NAMALWA (cell line): ENCODE results near the gene ELOVL5.
A peak's percentile ranks its signal among the peaks of the same experiment; 100 is the strongest.
"Not testable (repeated sequence)": the region's sequence is repeated elsewhere in the genome, so short reads cannot be mapped to it uniquely, and the experiment has no call there.

Experiments
- DNase-seq: peaks from one replicate; pipeline ENCODE4 v3.0.0-alpha.2; 2015; ENCODE audit warnings: low spot score

Gene ELOVL5, protein sequence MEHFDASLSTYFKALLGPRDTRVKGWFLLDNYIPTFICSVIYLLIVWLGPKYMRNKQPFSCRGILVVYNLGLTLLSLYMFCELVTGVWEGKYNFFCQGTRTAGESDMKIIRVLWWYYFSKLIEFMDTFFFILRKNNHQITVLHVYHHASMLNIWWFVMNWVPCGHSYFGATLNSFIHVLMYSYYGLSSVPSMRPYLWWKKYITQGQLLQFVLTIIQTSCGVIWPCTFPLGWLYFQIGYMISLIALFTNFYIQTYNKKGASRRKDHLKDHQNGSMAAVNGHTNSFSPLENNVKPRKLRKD

GRCh38 chr6:53348371-53349208, at the start of gene ELOVL5:
TSS of gene ELOVL5 (minus strand) at chr6:53348950. CDS start at chr6:53295699, 53,251 bp downstream.
- peak; percentile 92 for DNase-seq

GRCh38 chr6:53397283-53397682, 48.5 kb upstream of the ELOVL5 start:
- no peak for DNase-seq

- no peak for DNase-seq
Observed at GRCh38 chr6:53395986-53396385, 47.2 kb upstream of the ELOVL5 start.

DNA sequence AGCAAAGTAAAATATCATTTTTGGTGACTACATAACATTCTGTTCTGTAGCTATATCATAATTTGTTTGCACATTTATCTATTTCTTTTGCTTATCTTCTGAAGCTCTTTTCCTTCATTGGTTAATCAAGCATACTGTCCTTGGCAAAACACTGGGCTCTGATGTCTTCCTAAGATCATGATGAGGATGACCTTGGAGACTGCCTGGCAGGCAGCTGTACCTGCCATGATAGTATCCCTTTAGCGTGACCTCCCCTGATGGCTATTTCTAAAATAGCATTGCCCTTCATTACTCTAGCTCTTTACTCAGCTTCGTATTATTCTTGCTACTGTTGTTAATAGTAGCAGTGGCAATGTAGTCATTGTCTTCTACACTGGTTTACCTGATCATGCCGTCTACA, 46.0 kb upstream of the ELOVL5 start:
- no peak for DNase-seq

DNA sequence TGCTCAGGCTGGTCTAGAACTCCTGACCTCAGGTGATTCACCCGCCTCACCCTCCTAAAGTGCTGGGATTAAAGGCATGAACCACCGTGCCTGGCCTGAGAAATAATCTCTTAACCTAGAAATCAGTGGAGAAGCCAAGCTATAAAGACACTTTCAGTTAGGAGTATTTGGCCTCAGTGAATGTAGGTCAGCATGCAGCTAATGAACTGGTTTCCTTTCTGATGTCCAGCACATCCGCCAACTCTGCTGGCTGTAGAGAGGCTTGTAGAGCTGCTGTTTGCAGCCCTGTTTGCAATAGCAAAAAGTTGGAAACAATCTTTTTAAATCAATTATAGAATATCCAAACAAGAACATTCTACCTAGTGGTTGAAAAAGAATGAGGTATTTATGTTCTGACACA, 42.4 kb upstream of the ELOVL5 start:
- DNase-seq, result no peak

- DNase-seq, result no peak
Observed at GRCh38 chr6:53390010-53390409, 41.3 kb upstream of the ELOVL5 start.

GRCh38 chr6:53388615-53389014, 39.9 kb upstream of the ELOVL5 start:
- DNase-seq, result not testable (repeated sequence)

GRCh38 chr6:53382421-53382820, 33.7 kb upstream of the ELOVL5 start:
- DNase-seq, result no peak

GRCh38 chr6:53378208-53378607, 29.5 kb upstream of the ELOVL5 start:
- no peak for DNase-seq

DNA sequence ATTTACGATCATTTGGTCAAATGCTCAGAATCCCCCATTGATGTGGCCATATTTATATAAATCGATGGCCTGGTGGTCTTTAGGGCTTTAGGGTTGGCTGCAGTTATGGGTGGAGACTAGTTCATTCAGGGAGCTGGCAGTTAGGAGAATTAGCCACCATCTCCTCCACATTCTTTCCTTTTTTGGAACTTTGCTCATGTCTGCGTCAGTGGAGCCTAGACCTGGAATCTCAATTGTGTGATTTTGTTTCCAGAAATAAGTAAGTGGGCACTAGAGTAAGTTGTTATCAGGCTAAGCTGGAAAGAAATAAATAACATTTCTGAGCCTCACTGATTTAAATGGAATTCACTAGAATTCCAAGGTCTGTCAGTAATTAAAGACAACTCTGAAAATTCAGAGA, 29.0 kb upstream of the ELOVL5 start:
- DNase-seq, result no peak

DNA sequence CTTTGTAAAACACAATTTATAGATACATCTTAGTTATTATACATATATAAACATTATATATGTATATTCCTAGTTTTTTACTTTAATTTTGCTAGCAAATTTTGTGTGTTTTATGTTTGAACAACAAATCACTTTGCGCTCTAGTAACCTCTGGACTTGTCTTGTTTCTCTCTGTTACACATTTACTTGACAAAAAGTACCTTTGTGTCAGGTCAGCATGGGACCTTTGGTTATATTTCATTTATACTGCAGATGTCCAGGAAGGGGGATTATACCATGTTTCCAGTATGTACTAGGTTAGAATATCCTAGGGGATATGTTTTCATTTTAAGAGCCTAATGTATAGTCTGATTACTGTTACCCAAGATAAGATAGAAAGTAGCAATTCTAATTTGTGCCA, 28.5 kb upstream of the ELOVL5 start:
- no peak for DNase-seq

DNA sequence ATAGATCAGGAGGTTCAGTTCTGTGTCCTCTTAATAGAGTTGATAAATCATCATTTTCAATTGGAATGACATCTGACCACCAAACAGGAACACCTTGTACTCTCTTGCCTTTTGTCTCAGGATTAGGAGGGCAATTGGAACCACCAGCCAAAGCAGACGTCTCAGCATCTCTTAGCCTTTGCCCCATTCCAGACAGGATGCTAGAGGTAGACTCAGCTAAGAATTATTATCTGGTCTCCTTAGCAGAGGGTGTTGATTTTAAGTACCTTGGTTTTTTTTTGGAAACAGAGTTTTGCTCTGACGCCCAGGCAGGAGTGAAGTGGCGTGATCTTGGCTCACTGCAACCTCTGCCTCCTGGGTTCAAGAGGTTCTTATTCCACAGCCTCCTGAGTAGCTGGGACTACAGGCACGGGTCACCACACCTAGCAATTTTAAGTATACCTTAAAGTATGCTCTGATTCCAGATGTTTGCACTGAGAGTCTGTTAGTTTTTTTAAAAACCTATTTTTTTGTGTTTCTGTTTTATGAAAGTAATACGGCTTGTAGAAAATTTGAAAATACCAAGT, 28.0 kb upstream of the ELOVL5 start:
- DNase-seq, result no peak

DNA sequence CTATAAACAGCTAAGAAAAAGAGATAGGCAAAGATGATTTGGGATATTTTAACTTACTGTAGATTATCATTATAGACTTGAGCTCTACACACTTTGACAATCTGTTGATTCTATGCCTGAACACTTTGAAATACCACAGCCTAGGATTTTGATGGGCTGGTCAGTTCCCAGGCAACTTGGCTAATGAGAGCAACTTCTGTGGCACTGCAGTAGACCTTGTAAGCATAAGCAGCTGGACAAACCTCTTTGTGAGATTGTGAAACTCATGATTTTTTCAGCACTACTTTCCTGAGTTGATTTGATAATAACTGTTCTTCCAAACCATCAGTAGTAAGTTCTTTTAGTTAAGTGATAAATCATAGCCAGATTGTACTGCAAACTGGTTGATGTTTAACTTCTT, 27.1 kb upstream of the ELOVL5 start:
- DNase-seq, result no peak

GRCh38 chr6:53373638-53374037, 24.9 kb upstream of the ELOVL5 start:
- no peak for DNase-seq

- no peak for DNase-seq
Observed at GRCh38 chr6:53369876-53370515, 21.2 kb upstream of the ELOVL5 start.

DNA sequence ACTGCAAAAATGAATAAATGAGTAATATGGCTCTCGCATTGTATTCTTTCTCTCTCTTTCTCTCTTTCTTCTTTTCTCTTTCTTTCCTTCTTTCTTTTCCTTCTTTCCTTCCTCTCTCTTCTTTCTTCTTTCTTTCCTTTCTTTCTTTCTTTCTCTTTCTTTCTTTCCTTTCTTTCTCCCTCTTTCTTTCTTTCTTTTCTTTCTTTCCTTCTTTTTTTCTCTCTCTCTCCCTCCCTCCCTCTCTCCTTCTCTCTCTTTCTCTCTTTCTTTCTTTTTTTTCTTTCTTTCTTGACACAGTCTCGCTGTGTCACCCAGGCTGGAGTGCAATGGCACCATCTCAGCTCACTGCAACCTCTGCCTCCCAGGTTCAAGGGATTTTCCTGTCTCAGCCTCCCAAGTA, 20.3 kb upstream of the ELOVL5 start:
- DNase-seq, result no peak

DNA sequence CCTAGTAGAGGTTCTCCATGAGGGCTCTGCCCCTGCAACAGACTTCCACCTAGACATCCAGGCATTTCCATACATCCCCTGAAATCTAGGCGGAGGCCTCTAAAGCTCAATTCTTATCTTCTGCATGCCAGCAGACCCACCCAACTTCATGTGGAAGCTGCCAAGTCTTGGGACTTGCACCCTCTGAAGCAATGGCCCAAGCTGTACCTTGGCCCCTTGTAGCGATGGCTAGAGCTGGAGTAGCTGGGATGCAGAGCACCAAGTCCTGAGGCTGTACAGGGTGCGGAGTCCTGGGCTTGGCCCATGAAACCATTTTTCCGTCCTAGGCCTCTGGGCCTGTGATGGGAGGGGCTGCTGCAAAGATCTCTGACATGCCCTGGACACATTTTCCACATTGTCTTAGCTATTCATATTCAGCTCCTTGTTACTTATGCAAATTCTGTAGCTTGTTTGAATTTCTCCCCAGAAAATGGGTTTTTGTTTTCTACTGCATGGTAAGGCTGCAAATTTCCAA, 17.4 kb upstream of the ELOVL5 start:
- no peak for DNase-seq

DNA sequence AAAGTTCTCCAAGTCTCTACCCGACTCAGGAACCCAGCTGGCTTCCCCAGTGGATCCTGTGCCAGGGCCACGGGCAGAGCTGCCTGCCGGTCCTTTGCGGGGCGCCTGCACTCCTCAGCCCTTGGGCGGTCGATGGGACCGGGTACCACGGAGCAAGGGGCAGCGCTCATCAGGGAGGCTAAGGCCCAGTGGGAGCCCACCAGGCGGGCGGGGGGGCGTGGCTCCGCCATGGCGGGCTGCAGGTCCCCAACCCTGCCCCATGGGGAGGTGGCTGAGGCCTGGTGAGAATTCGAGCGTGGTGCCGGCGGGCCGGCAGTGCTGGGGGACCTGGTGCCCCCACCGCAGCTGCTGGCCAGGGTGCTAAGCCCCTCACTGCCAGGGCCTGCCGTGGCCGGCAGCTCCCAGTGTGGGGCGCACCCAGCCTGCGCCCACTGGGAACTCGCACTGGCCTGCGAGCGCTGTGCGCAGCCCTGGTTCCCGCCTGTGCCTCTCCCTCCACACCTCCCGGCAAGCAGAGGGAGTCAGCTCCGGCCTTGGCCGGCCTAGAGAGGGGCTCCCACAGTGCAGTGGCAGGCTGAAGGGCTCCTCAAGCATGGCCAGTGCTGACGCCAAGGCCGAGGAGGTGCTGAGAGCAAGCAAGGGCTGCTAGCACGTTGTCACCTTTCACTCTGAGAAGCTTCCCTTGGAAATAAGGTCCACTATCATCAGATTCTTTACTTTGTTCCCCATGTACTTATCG, 14.8 kb upstream of the ELOVL5 start:
- DNase-seq, result no peak

GRCh38 chr6:53361549-53362031, 12.8 kb upstream of the ELOVL5 start:
- DNase-seq, result no peak

DNA sequence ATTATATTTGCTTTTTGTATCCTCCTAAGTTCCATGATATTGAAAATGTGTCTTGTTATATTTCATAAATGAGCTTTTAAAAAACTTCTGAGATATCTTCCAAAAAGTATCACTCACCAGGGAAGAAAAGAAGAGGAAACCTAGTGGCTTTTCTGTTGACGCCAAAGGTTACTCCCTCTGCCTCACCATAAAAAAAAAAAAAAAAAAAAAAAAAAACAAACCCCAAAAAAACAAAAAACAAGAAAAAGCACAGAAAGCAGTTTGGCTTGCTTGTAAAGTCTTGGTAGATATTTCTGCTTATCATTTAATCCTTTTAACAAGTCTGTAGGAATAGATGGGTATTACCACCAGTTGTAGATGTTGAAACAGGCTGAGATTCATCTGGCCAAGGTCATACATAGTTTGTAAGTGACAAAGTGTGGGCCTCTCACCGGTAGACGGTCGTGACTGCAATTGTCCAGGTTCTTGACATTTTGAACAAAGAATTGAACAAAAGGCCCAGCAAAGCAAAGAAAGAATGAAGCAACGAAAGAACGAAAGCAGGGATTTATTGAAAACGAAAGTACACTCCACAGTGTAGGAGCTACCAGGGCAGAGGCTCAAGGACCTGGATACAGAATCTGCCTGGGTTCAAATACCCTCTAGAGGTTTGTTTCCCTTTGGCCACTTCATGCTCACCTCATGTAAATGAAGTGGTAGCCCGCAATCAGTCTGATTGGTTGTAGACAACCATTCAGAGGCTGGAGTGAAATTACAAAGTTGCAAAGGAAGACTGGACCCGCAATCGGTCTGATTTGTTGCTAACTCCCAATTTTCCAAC, 11.6 kb upstream of the ELOVL5 start:
- peak; percentile 41 for DNase-seq

DNA sequence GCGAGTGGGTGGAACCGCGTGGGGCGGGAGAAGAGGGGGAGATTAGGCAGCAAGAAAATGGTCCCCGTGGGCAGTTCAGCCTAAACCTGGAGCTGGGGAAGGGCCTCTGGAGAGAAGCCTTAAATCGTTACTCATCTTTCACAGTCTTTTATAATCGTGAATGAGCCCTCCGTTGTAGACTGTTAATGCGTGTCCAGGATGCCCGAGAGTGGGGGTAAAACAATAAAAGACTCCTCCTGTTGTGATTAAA, 11.0 kb upstream of the ELOVL5 start:
- no peak for DNase-seq
